Measurements from ENCODE around the gene NEIL1. TPM values are rescaled to one million over a fixed set of nuclear protein-coding genes. Genes with fewer than 3 reads are reported as not detected.
"Not testable (repeated sequence)": the region's sequence is repeated elsewhere in the genome, so short reads cannot be mapped to it uniquely, and the experiment has no call there.

The NEIL1 gene
- total RNA-seq (2022) (6.6 and 9.5 TPM in 2 replicates), Bru-seq, nascent RNA (percentile 33 among the genes with signal in this experiment), BruChase-seq, experiment 1, labeled RNA remaining after a 6-hour chase (percentile 49 among the genes with signal in this experiment), BruChase-seq, experiment 2, labeled RNA remaining after a 2-hour chase (percentile 40 among the genes with signal in this experiment)
- long read RNA-seq, partial matches to known transcripts: 1 of 3 reads
- long read RNA-seq, other reads (novel, unspliced or antisense): 1 of 3 reads

GRCh38 chr15:75346796-75347221 lies at the start of gene NEIL1:
TSS of gene NEIL1 (plus strand) at chr15:75347039. CDS start at chr15:75348906, 1,867 bp downstream.
- peak within 1 kb of the TSS; percentile 74 for H3K27ac Mint-ChIP-seq (ENCODE audit: low read depth, unreplicated experiment)
- POLR2A ChIA-PET: interaction anchor here (1.0 to 3.8 kb wide), 4 partner anchors 12 to 109 kb away, joined by 3 to 30 read pairs (median 10); partner anchors contain the start of gene MAN2C1
- H3K27me3 Mint-ChIP-seq (ENCODE audit: insufficient read depth, unreplicated experiment): no peaks in the 10 kb centered on the region
- peaks cover 5% of the 10 kb centered on the region for H3K4me1 Mint-ChIP-seq (ENCODE audit: insufficient read depth, unreplicated experiment)
- no peaks in the 10 kb centered on the region for H3K9me3 Mint-ChIP-seq (ENCODE audit: unreplicated experiment)
- peaks cover 21% of the 10 kb centered on the region for H3K36me3 Mint-ChIP-seq (ENCODE audit: insufficient read depth, unreplicated experiment)
- H3K4me3 Mint-ChIP-seq (ENCODE audit: unreplicated experiment): peak within 1 kb of the TSS; percentile 86
- no TSS peak for BruUV-seq (replicated peaks)
- no peak for DNase-seq (ENCODE audit: unreplicated experiment)
- CTCF ChIA-PET: no interaction called here
- TF ChIP-seq CTCF (IDR thresholded peaks at IDR 0.05; ENCODE audit: unreplicated experiment): no peak
- intact Hi-C loops (cut with micrococcal nuclease): no loop called here

- H3K4me1 Mint-ChIP-seq (ENCODE audit: insufficient read depth, unreplicated experiment); H3K9me3 Mint-ChIP-seq (ENCODE audit: unreplicated experiment); H3K27ac Mint-ChIP-seq (ENCODE audit: low read depth, unreplicated experiment); CTCF ChIA-PET; BruUV-seq (replicated peaks); POLR2A ChIA-PET; H3K36me3 Mint-ChIP-seq (ENCODE audit: insufficient read depth, unreplicated experiment); intact Hi-C loops (cut with micrococcal nuclease); DNase-seq (ENCODE audit: unreplicated experiment): not testable (repeated sequence)
- peak overlapping the region; percentile 38 for H3K4me3 Mint-ChIP-seq (ENCODE audit: unreplicated experiment)
- peaks cover 19% of the 10 kb centered on the region for H3K27me3 Mint-ChIP-seq (ENCODE audit: insufficient read depth, unreplicated experiment)
Observed at GRCh38 chr15:75298541-75299310, 48.1 kb upstream of the NEIL1 start.

GRCh38 chr15:75299311-75299688 lies 47.5 kb upstream of the NEIL1 start:
- H3K4me1 Mint-ChIP-seq (ENCODE audit: insufficient read depth, unreplicated experiment); H3K9me3 Mint-ChIP-seq (ENCODE audit: unreplicated experiment); CTCF ChIA-PET; POLR2A ChIA-PET; DNase-seq (ENCODE audit: unreplicated experiment); H3K36me3 Mint-ChIP-seq (ENCODE audit: insufficient read depth, unreplicated experiment); H3K27ac Mint-ChIP-seq (ENCODE audit: low read depth, unreplicated experiment); BruUV-seq (replicated peaks); intact Hi-C loops (cut with micrococcal nuclease): not testable (repeated sequence)
- peaks cover 25% of the 10 kb centered on the region for H3K27me3 Mint-ChIP-seq (ENCODE audit: insufficient read depth, unreplicated experiment)
- peak; percentile 51 for TF ChIP-seq CTCF (IDR thresholded peaks at IDR 0.05; ENCODE audit: unreplicated experiment)
- H3K4me3 Mint-ChIP-seq (ENCODE audit: unreplicated experiment): peak overlapping the region; percentile 38

- BruUV-seq (replicated peaks); H3K4me3 Mint-ChIP-seq (ENCODE audit: unreplicated experiment); H3K9me3 Mint-ChIP-seq (ENCODE audit: unreplicated experiment); H3K36me3 Mint-ChIP-seq (ENCODE audit: insufficient read depth, unreplicated experiment); DNase-seq (ENCODE audit: unreplicated experiment); POLR2A ChIA-PET; H3K4me1 Mint-ChIP-seq (ENCODE audit: insufficient read depth, unreplicated experiment); H3K27ac Mint-ChIP-seq (ENCODE audit: low read depth, unreplicated experiment): not testable (repeated sequence)
- H3K27me3 Mint-ChIP-seq (ENCODE audit: insufficient read depth, unreplicated experiment): peaks cover 32% of the 10 kb centered on the region
- intact Hi-C loops (cut with micrococcal nuclease): loop anchor here (10.0 kb wide), 2 partner anchors 95 to 275 kb away; partner anchors contain the start of genes C15orf39 and PPCDC
- CTCF ChIA-PET: interaction anchor here (0.6 to 0.7 kb wide), 3 partner anchors 96 to 332 kb away, joined by 3 to 4 read pairs (median 4); no protein-coding TSS in a partner anchor
Observed at GRCh38 chr15:75300026-75300425, 46.8 kb upstream of the NEIL1 start.

GRCh38 chr15:75302318-75302717 lies 44.5 kb upstream of the NEIL1 start:
- no peaks in the 10 kb centered on the region for H3K9me3 Mint-ChIP-seq (ENCODE audit: unreplicated experiment)
- no TSS peak for BruUV-seq (replicated peaks)
- H3K4me1 Mint-ChIP-seq (ENCODE audit: insufficient read depth, unreplicated experiment): no peaks in the 10 kb centered on the region
- H3K4me3 Mint-ChIP-seq (ENCODE audit: unreplicated experiment): no peak overlapping the region
- ChIA-PET CTCF (no interaction called here), POLR2A (no interaction called here)
- intact Hi-C loops (cut with micrococcal nuclease): loop anchor here (10.0 kb wide), 2 partner anchors 98 to 278 kb away; partner anchors contain the start of genes C15orf39 and PPCDC
- H3K27me3 Mint-ChIP-seq (ENCODE audit: insufficient read depth, unreplicated experiment): peaks cover 54% of the 10 kb centered on the region
- no peak for DNase-seq (ENCODE audit: unreplicated experiment)
- TF ChIP-seq CTCF (IDR thresholded peaks at IDR 0.05; ENCODE audit: unreplicated experiment): no peak
- H3K27ac Mint-ChIP-seq (ENCODE audit: low read depth, unreplicated experiment): no peak overlapping the region
- no peaks in the 10 kb centered on the region for H3K36me3 Mint-ChIP-seq (ENCODE audit: insufficient read depth, unreplicated experiment)

- POLR2A ChIA-PET; H3K27ac Mint-ChIP-seq (ENCODE audit: low read depth, unreplicated experiment); DNase-seq (ENCODE audit: unreplicated experiment); BruUV-seq (replicated peaks); H3K4me3 Mint-ChIP-seq (ENCODE audit: unreplicated experiment); H3K36me3 Mint-ChIP-seq (ENCODE audit: insufficient read depth, unreplicated experiment); H3K9me3 Mint-ChIP-seq (ENCODE audit: unreplicated experiment); H3K4me1 Mint-ChIP-seq (ENCODE audit: insufficient read depth, unreplicated experiment); CTCF ChIA-PET: not testable (repeated sequence)
- peaks cover 54% of the 10 kb centered on the region for H3K27me3 Mint-ChIP-seq (ENCODE audit: insufficient read depth, unreplicated experiment)
- intact Hi-C loops (cut with micrococcal nuclease): loop anchor here (10.0 kb wide), 2 partner anchors 98 to 278 kb away; partner anchors contain the start of genes C15orf39 and PPCDC
Observed at GRCh38 chr15:75302753-75303152, 44.1 kb upstream of the NEIL1 start.

Measured in MCF 10A (cell line).